Uterus (tissue), 2 donors: ENCODE measurements around the gene NSRP1.
"Not testable (repeated sequence)": the region's sequence is repeated elsewhere in the genome, so short reads cannot be mapped to it uniquely, and the experiment has no call there.

Experiments used
- POLR2A ChIP-seq, 2 donors: fragments of 450-650 bp; IDR thresholded peaks; one replicate each; pipeline ENCODE4 v1.6.1; 2016; ENCODE audit warnings: antibody characterized with exemption in 2 of 2, mild to moderate bottlenecking in 1 of 2, moderate library complexity in 1 of 2
- TF ChIP-seq, protein P1 (sequence below), 4 experiments: fragments of 200-600 bp in 2 of 4; fragments of 450-650 bp in 2 of 4; sonication (generic) in 2 of 4; IDR thresholded peaks; one replicate each; pipeline ENCODE4 v1.5.1; 2016 to 2019; ENCODE audit warnings: antibody characterized with exemption in 4 of 4, mild to moderate bottlenecking in 2 of 4, moderate library complexity in 1 of 4

DNA sequence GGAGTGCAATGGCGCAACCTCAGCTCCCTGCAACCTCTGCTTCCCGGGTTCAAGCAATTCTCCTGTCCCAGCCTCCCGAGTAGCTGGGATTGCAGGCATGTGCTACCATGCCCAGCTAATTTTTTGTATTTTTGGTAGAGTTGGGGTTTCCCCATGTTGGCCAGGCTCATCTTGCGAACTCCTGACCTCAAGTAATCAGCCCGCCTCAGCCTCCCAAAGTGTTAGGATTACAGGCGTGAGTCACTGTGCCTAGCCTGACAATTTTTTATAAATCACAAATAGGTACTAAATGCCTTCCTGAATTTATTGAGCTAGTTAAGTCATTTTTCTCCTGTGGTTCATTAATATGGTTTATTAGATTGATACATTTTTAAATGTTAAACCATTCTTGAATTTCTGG, 31.2 kb downstream of the NSRP1 start:
- not testable (repeated sequence) for TF ChIP-seq POLR2A (IDR thresholded peaks at IDR 0.05)
- TF ChIP-seq, protein P1, sequence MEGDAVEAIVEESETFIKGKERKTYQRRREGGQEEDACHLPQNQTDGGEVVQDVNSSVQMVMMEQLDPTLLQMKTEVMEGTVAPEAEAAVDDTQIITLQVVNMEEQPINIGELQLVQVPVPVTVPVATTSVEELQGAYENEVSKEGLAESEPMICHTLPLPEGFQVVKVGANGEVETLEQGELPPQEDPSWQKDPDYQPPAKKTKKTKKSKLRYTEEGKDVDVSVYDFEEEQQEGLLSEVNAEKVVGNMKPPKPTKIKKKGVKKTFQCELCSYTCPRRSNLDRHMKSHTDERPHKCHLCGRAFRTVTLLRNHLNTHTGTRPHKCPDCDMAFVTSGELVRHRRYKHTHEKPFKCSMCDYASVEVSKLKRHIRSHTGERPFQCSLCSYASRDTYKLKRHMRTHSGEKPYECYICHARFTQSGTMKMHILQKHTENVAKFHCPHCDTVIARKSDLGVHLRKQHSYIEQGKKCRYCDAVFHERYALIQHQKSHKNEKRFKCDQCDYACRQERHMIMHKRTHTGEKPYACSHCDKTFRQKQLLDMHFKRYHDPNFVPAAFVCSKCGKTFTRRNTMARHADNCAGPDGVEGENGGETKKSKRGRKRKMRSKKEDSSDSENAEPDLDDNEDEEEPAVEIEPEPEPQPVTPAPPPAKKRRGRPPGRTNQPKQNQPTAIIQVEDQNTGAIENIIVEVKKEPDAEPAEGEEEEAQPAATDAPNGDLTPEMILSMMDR (IDR thresholded peaks at IDR 0.05): not testable (repeated sequence)
